Neural progenitor cell (in vitro differentiated cells): ENCODE results near the gene ITIH6. TPM values are rescaled to one million over a fixed set of nuclear protein-coding genes. Genes with fewer than 3 reads are reported as not detected.

Experiments used
- DNase-seq: peaks from one replicate; pipeline ENCODE4 v3.0.0-alpha.2; 2016; ENCODE audit warnings: low spot score
- H2AFZ ChIP-seq: fragments of 200-600 bp; sonication (generic); replicated peaks from 2 replicates; pipeline ENCODE4 v1.6.1; 2016; ENCODE audit warnings: antibody characterized with exemption
- H3F3A ChIP-seq: fragments of 200-600 bp; sonication (generic); 2 replicates; pipeline ENCODE4 v1.6.1; 2016; ENCODE audit warnings: antibody characterized with exemption, low read depth
- H3K27ac ChIP-seq: fragments of 200-600 bp; sonication (generic); 2 replicates; pipeline ENCODE4 v1.5.1; 2016; ENCODE audit warnings: mild to moderate bottlenecking
- H3K27me3 ChIP-seq: fragments of 200-600 bp; sonication (generic); 2 replicates; pipeline ENCODE4 v1.6.1; 2016; ENCODE audit warnings: mild to moderate bottlenecking, moderate library complexity
- H3K36me3 ChIP-seq: fragments of 200-600 bp; sonication (generic); 2 replicates; pipeline ENCODE4 v1.5.1; 2016
- H3K4me1 ChIP-seq: fragments of 200-600 bp; sonication (generic); 2 replicates; pipeline ENCODE4 v1.6.1; 2016; ENCODE audit warnings: mixed run types
- H3K4me2 ChIP-seq: fragments of 200-600 bp; sonication (generic); 2 replicates; pipeline ENCODE4 v1.6.1; 2016
- H3K4me3 ChIP-seq: fragments of 200-600 bp; sonication (generic); 2 replicates; pipeline ENCODE4 v1.5.1; 2016
- H3K79me2 ChIP-seq: fragments of 200-600 bp; sonication (generic); 2 replicates; pipeline ENCODE4 v1.6.1; 2016; ENCODE audit warnings: low read depth
- H3K9ac ChIP-seq: fragments of 200-600 bp; sonication (generic); 2 replicates; pipeline ENCODE4 v1.6.1; 2016
- H3K9me3 ChIP-seq: fragments of 200-600 bp; sonication (generic); 2 replicates; pipeline ENCODE4 v1.5.1; 2016; ENCODE audit warnings: low read depth
- H4K20me1 ChIP-seq: fragments of 200-600 bp; sonication (generic); 2 replicates; pipeline ENCODE4 v1.6.1; 2016; ENCODE audit warnings: low read depth
- H3K27ac Mint-ChIP-seq: 3 replicates; pipeline ENCODE4 v1.8.0; 2021; ENCODE audit warnings: mixed read lengths
- H3K27me3 Mint-ChIP-seq: 2 replicates; pipeline ENCODE4 v1.8.0; 2022; ENCODE audit warnings: low read depth, mild to moderate bottlenecking, inconsistent platforms, moderate library complexity, mixed read lengths; ENCODE audit not compliant: insufficient read depth
- H3K36me3 Mint-ChIP-seq: 3 replicates; pipeline ENCODE4 v1.8.0; 2021; ENCODE audit warnings: mixed read lengths
- H3K4me1 Mint-ChIP-seq: 3 replicates; pipeline ENCODE4 v1.8.0; 2021; ENCODE audit warnings: mixed read lengths
- H3K4me3 Mint-ChIP-seq: 3 replicates; pipeline ENCODE4 v1.8.0; 2021; ENCODE audit warnings: mild to moderate bottlenecking, moderate library complexity, mixed read lengths
- H3K9me3 Mint-ChIP-seq: 3 replicates; pipeline ENCODE4 v1.8.0; 2020; ENCODE audit warnings: mixed read lengths
- CTCF ChIP-seq: fragments of 200-600 bp; sonication (generic); IDR thresholded peaks from 2 replicates; pipeline ENCODE4 v1.5.1; 2017; ENCODE audit warnings: antibody characterized with exemption, mild to moderate bottlenecking
- EZH2 ChIP-seq: fragments of 200-600 bp; sonication (generic); IDR thresholded peaks from 2 replicates; pipeline ENCODE4 v1.6.1; 2017; ENCODE audit warnings: antibody characterized with exemption, mild to moderate bottlenecking, moderate library complexity
- EZH2phosphoT487 ChIP-seq: fragments of 200-600 bp; sonication (generic); IDR thresholded peaks from 2 replicates; pipeline ENCODE4 v1.6.1; 2017; ENCODE audit warnings: antibody characterized with exemption
- total RNA-seq: library from RNA; depleted of rRNA; stranded (reverse); fragments of >200 nt; gene quantifications from 2 replicates; pipeline ENCODE4 v1.2.3, GENCODE V29; 2015; ENCODE audit warnings: low replicate concordance

Gene ITIH6
- total RNA-seq, 1 donor from 2014 or later = not detected

DNA sequence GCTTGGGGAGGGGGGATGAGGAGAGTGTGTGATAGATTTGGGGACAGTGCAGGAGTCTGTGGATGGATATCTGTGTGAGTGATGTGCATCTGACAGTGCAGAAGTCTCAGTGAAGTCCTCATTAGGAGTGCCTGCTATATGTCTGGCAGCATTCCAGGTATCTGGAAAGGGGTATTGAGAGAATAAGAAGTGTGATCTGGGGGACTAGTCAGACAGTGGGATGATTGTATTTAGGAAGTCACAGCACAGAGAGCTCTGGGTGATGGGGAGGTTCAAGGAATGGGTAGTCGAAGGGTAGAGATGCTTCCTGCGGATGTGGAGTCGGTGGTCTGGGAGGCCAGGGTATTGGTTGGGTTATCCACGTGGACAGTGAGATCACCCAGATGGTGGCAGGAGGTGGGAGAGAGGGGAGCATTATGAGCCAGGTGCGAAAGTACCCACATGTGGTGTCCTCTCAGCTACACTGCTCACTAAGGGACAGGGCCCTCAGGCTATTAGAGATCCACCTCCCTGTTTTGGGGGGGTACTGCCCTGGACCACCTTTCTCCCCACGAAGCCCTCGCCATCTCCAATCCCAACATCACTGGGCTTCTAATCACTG, 19.3 kb upstream of the ITIH6 start:
- Histone ChIP-seq H3K79me2 (no peaks in the 10 kb centered on the region), H3K27ac (no peak overlapping the region), H3K4me2 (no peak overlapping the region), H3F3A (no peaks in the 10 kb centered on the region), H4K20me1 (no peaks in the 10 kb centered on the region), H2AFZ (no peak overlapping the region), H3K4me3 (no peak overlapping the region), H3K36me3 (no peaks in the 10 kb centered on the region), H3K9ac (no peak overlapping the region), H3K9me3 (no peaks in the 10 kb centered on the region), H3K27me3 (no peaks in the 10 kb centered on the region), H3K4me1 (no peaks in the 10 kb centered on the region)
- no peak overlapping the region for H3K4me3 Mint-ChIP-seq
- H3K27me3 Mint-ChIP-seq = peaks cover 18% of the 10 kb centered on the region
- peaks cover 16% of the 10 kb centered on the region for H3K36me3 Mint-ChIP-seq
- no peak for DNase-seq
- TF ChIP-seq EZH2phosphoT487 = no peak
- TF ChIP-seq CTCF = no peak
- TF ChIP-seq EZH2 = no peak
- H3K9me3 Mint-ChIP-seq = peaks cover 5% of the 10 kb centered on the region
- H3K4me1 Mint-ChIP-seq = no peaks in the 10 kb centered on the region
- H3K27ac Mint-ChIP-seq = no peak overlapping the region

DNA sequence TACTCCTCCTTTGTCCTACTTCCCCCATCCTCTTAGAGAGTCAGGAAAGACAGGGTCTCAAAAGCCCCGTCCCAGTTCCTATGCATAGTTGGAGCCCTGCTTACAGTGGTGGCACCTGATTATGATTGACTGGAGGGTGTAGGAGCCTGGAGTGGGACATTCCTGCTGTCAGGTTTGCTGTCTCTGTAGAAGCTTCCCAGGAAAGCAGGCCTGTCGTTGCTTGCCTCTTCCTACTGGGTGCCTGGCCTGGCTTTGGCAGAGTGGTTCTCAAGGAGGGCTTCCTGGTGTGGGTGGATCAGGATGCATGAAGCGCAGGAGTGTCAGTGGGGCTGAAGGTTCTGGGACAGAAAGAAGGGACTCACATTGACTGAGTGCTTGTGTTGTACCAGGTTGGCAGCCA, 14.3 kb upstream of the ITIH6 start:
- no peak overlapping the region for H2AFZ ChIP-seq
- peaks cover 11% of the 10 kb centered on the region for H4K20me1 ChIP-seq
- no peaks in the 10 kb centered on the region for H3K36me3 ChIP-seq
- TF ChIP-seq EZH2 (no peak), EZH2phosphoT487 (no peak)
- H3K4me3 Mint-ChIP-seq = no peak overlapping the region
- H3K27ac ChIP-seq = no peak overlapping the region
- H3K4me1 ChIP-seq = no peaks in the 10 kb centered on the region
- H3K79me2 ChIP-seq = peaks cover 17% of the 10 kb centered on the region
- H3K9me3 ChIP-seq = no peaks in the 10 kb centered on the region
- no peak for DNase-seq
- no peak overlapping the region for H3K27ac Mint-ChIP-seq
- peaks cover 19% of the 10 kb centered on the region for H3K27me3 Mint-ChIP-seq
- H3K36me3 Mint-ChIP-seq = peaks cover 32% of the 10 kb centered on the region
- no peak overlapping the region for H3K9ac ChIP-seq
- H3K4me3 ChIP-seq = no peak overlapping the region
- no peak overlapping the region for H3K4me2 ChIP-seq
- H3K27me3 ChIP-seq = no peaks in the 10 kb centered on the region
- H3F3A ChIP-seq = peaks cover 5% of the 10 kb centered on the region
- H3K4me1 Mint-ChIP-seq = peaks cover 2% of the 10 kb centered on the region
- H3K9me3 Mint-ChIP-seq = peaks cover 7% of the 10 kb centered on the region

GRCh38 chrX:54811301-54811885, 13.3 kb upstream of the ITIH6 start:
- H3K4me3 Mint-ChIP-seq = peak overlapping the region; percentile 57
- H3K9me3 Mint-ChIP-seq = peaks cover 7% of the 10 kb centered on the region
- H3K4me3 ChIP-seq = no peak overlapping the region
- no peak overlapping the region for H3K4me2 ChIP-seq
- H3K27ac Mint-ChIP-seq = no peak overlapping the region
- H2AFZ ChIP-seq = no peak overlapping the region
- peaks cover 17% of the 10 kb centered on the region for H3K27me3 Mint-ChIP-seq
- H3K27ac ChIP-seq = no peak overlapping the region
- no peak for TF ChIP-seq EZH2phosphoT487
- no peaks in the 10 kb centered on the region for H3K4me1 ChIP-seq
- no peaks in the 10 kb centered on the region for H3K36me3 ChIP-seq
- no peak overlapping the region for H3K9ac ChIP-seq
- no peaks in the 10 kb centered on the region for H3K9me3 ChIP-seq
- peaks cover 17% of the 10 kb centered on the region for H3K79me2 ChIP-seq
- no peaks in the 10 kb centered on the region for H3K27me3 ChIP-seq
- H3K4me1 Mint-ChIP-seq = peaks cover 5% of the 10 kb centered on the region
- peaks cover 11% of the 10 kb centered on the region for H4K20me1 ChIP-seq
- H3K36me3 Mint-ChIP-seq = peaks cover 30% of the 10 kb centered on the region
- no peak for DNase-seq
- H3F3A ChIP-seq = peaks cover 5% of the 10 kb centered on the region

DNA sequence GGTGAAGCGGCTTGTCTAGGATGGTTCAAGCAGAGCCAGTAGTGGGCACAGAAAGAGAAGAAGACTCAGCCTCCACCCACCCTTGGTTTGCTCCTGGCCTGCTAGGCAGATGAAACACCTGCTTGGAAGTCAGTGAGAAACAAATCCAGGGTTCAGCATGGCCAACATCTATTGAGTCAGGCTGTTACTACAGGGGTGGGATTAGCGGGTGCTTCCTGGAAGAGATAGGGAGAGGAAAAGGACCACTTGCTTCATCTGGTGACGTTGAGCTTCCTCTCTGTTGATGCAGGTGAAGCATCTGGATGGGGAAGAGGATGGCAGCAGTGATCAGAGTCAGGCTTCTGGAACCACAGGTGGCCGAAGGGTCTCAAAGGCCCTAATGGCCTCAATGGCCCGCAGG, 12.5 kb upstream of the ITIH6 start:
- Histone ChIP-seq H3K9me3 (no peaks in the 10 kb centered on the region), H3K36me3 (no peaks in the 10 kb centered on the region), H3F3A (peaks cover 5% of the 10 kb centered on the region), H3K4me2 (no peak overlapping the region), H3K27me3 (no peaks in the 10 kb centered on the region), H3K4me1 (no peaks in the 10 kb centered on the region), H3K4me3 (no peak overlapping the region), H3K79me2 (peaks cover 17% of the 10 kb centered on the region), H2AFZ (no peak overlapping the region), H4K20me1 (peaks cover 11% of the 10 kb centered on the region), H3K27ac (no peak overlapping the region), H3K9ac (no peak overlapping the region)
- TF ChIP-seq CTCF = no peak
- no peak for TF ChIP-seq EZH2
- TF ChIP-seq EZH2phosphoT487 = no peak
- peaks cover 26% of the 10 kb centered on the region for H3K36me3 Mint-ChIP-seq
- peaks cover 6% of the 10 kb centered on the region for H3K9me3 Mint-ChIP-seq
- H3K4me1 Mint-ChIP-seq = peaks cover 5% of the 10 kb centered on the region
- H3K27ac Mint-ChIP-seq = no peak overlapping the region
- no peak for DNase-seq
- H3K27me3 Mint-ChIP-seq = peaks cover 13% of the 10 kb centered on the region
- H3K4me3 Mint-ChIP-seq = no peak overlapping the region
